A549 (cell line): Measurements from ENCODE around the gene ZHX3. TPM values are rescaled to one million over a fixed set of nuclear protein-coding genes. Genes with fewer than 3 reads are reported as not detected.

Experiments used
- ATAC-seq, 2 experiments: fragments of 200-7000 bp in 1 of 2; fragments of >200 bp in 1 of 2; cut with Nextera tagmentation in 1 of 2; cut with Tn5 transposase in 1 of 2; 3 replicates each; pipeline versions ENCODE4 v1.8.0 to v1.9.1; 2018 to 2020; ENCODE audit warnings: mild to moderate bottlenecking in 1 of 2, moderate library complexity in 1 of 2
- CTCF ChIA-PET: fragments of 300-600 bp; sonication (Branson Sonifier 250); formaldehyde crosslinking; extraction: SDS; loops from one replicate; lab custom pipeline; 2021; ENCODE audit warnings: antibody characterized with exemption, inconsistent platforms; lab: Yijun Ruan, JAX
- POLR2A ChIA-PET: fragments of 350-600 bp; formaldehyde crosslinking; extraction: SDS; loops from one replicate; lab custom pipeline; 2021; ENCODE audit warnings: antibody characterized with exemption, inconsistent platforms; lab: Yijun Ruan, JAX
- DNase-seq, 2 experiments: peaks; one replicate each; pipeline versions ENCODE4 v3.0.0 to v3.0.0-alpha.2; 2011 to 2016; ENCODE audit warnings: low read depth in 1 of 2, low spot score in 1 of 2
- FAIRE-seq: peaks from 2 replicates; lab custom pipeline; 2011; peaks lifted over from hg19 to GRCh38; lab: Jason Lieb, UNC
- H3K27ac ChIP-seq, 2 experiments: fragments of >200 bp; sonication (Bioruptor Twin); formaldehyde crosslinking; 3 replicates each; pipeline ENCODE4 v1.5.1; 2016 to 2017
- H3K4me1 ChIP-seq: fragments of >200 bp; sonication (Bioruptor Twin); formaldehyde crosslinking; 3 replicates; pipeline ENCODE4 v1.6.1; 2016
- H3K4me2 ChIP-seq: fragments of >200 bp; sonication (Bioruptor Twin); formaldehyde crosslinking; 3 replicates; pipeline ENCODE4 v1.6.1; 2016
- H3K4me3 ChIP-seq: fragments of >200 bp; sonication (Bioruptor Twin); formaldehyde crosslinking; 3 replicates; pipeline ENCODE4 v1.5.1; 2016
- H3K9me3 ChIP-seq: fragments of >200 bp; sonication (Bioruptor Twin); formaldehyde crosslinking; 3 replicates; pipeline ENCODE4 v1.6.1; 2016
- EHF ChIP-seq: fragments of 250-450 bp; sonication (Bioruptor Pico); IDR thresholded peaks from 2 replicates; pipeline ENCODE4 v1.5.0; 2020; ENCODE audit warnings: mild to moderate bottlenecking
- ESRRA ChIP-seq: fragments of 150-350 bp; IDR thresholded peaks from 2 replicates; pipeline ENCODE4 v1.6.1; 2014; ENCODE audit warnings: mild to moderate bottlenecking, low read length, borderline replicate concordance
- FOSL2 ChIP-seq, 2 experiments: fragments of 450-650 bp in 1 of 2; fragments of >200 bp in 1 of 2; sonication (Bioruptor Twin) in 1 of 2; formaldehyde crosslinking; IDR thresholded peaks; 2 replicates each; pipeline versions ENCODE4 v1.5.0 to v1.6.1; 2016 to 2020; ENCODE audit warnings: mild to moderate bottlenecking in 1 of 2, moderate library complexity in 1 of 2
- HOXB13 ChIP-seq: fragments of 250-450 bp; sonication (Bioruptor Pico); IDR thresholded peaks from 2 replicates; pipeline ENCODE4 v1.5.0; 2020; ENCODE audit warnings: low read depth, mild to moderate bottlenecking, moderate library complexity
- JUN ChIP-seq, 2 experiments: fragments of >200 bp; sonication (Bioruptor Twin); formaldehyde crosslinking; IDR thresholded peaks; 2 replicates in 1 of 2; 3 replicates in 1 of 2; pipeline ENCODE4 v1.6.1; 2016 to 2017
- KDM1A ChIP-seq: fragments of 200-600 bp; sonication (generic); IDR thresholded peaks from 2 replicates; pipeline ENCODE4 v1.6.1; 2016; ENCODE audit warnings: low read depth, mild to moderate bottlenecking
- MAFK ChIP-seq: fragments of 450-650 bp; IDR thresholded peaks from 2 replicates; pipeline ENCODE4 v1.6.1; 2014; ENCODE audit not compliant: partially characterized antibody
- MYC ChIP-seq: IDR thresholded peaks from 2 replicates; pipeline ENCODE4 v1.6.1; 2012; ENCODE audit warnings: mild to moderate bottlenecking, inconsistent platforms, low read length, improper control_type of control experiment, borderline replicate concordance
- PHF8 ChIP-seq: fragments of 200-600 bp; sonication (generic); IDR thresholded peaks from 2 replicates; pipeline ENCODE4 v1.6.1; 2016; ENCODE audit warnings: low read depth, mild to moderate bottlenecking, antibody characterized with exemption, moderate library complexity, borderline replicate concordance
- POLR2A ChIP-seq: IDR thresholded peaks from 2 replicates; pipeline ENCODE4 v1.6.1; 2012; ENCODE audit warnings: mild to moderate bottlenecking, low read length
- RFX5 ChIP-seq: fragments of 450-650 bp; IDR thresholded peaks from 2 replicates; pipeline ENCODE4 v1.7.1; 2014; ENCODE audit warnings: antibody characterized with exemption, mild to moderate bottlenecking, moderate library complexity
- RNF2 ChIP-seq: fragments of 200-600 bp; sonication (generic); IDR thresholded peaks from 2 replicates; pipeline ENCODE4 v1.6.1; 2016; ENCODE audit warnings: low read depth, mild to moderate bottlenecking, antibody characterized with exemption, moderate library complexity, borderline replicate concordance
- TFCP2L1 ChIP-seq: fragments of 250-450 bp; sonication (Bioruptor Pico); IDR thresholded peaks from 2 replicates; pipeline ENCODE4 v1.5.0; 2021; ENCODE audit warnings: mild to moderate bottlenecking
- TP53 ChIP-seq: fragments of 250-450 bp; sonication (Bioruptor Pico); IDR thresholded peaks from 2 replicates; pipeline ENCODE4 v1.5.0; 2021; ENCODE audit warnings: mild to moderate bottlenecking, moderate library complexity
- USF2 ChIP-seq: fragments of 450-650 bp; IDR thresholded peaks from 2 replicates; pipeline ENCODE4 v1.6.1; 2014; ENCODE audit warnings: antibody characterized with exemption
- ZFP36 ChIP-seq: fragments of 450-650 bp; IDR thresholded peaks from 2 replicates; pipeline ENCODE4 v1.6.1; 2014; ENCODE audit warnings: borderline replicate concordance; ENCODE audit not compliant: partially characterized antibody
- WGBS: methylation state at CpG from one replicate; pipeline ENCODE4 v1.1.6; 2017; ENCODE audit errors: missing lambda C conversion rate; 5-methylcytosine and 5-hydroxymethylcytosine counted together
- polyA plus RNA-seq, 4 experiments: library from polyadenylated mRNA; depleted of rRNA in 3 of 4; stranded (reverse); fragments of >200 nt; fragmentation: RNase III in 1 of 4; extraction: RNeasy Plus Mini Kit Qiagen cat#74134 plus additional on column Dnase treatment in 1 of 4; gene quantifications; 2 replicates in 3 of 4; 3 replicates in 1 of 4; pipeline ENCODE4 v1.2.3, GENCODE V29; 2011 to 2017
- TF ChIP-seq, protein P1 (sequence below): IDR thresholded peaks from 2 replicates; pipeline ENCODE4 v1.6.1; 2012
- TF ChIP-seq, protein P2 (sequence below): IDR thresholded peaks from 2 replicates; pipeline ENCODE4 v1.6.1; 2012; ENCODE audit warnings: low read depth, borderline replicate concordance
- TF ChIP-seq, protein P3 (sequence below): fragments of 200-600 bp; sonication (generic); IDR thresholded peaks from 2 replicates; pipeline ENCODE4 v1.6.1; 2016; ENCODE audit warnings: antibody characterized with exemption, mild to moderate bottlenecking, moderate library complexity

ZHX3 gene
- polyA plus RNA-seq, 2 of the 4 experiments (the other 2 are of a cell fraction): 3.6 to 4.1 TPM

GRCh38 chr20:41183391-41183790 is 134.1 kb downstream of the ZHX3 start:
- CTCF ChIA-PET: interaction anchor here (1.3 to 4.1 kb wide), 2 partner anchors 10 to 157 kb away, joined by 3 to 19 read pairs; partner anchors contain the start of gene LPIN3
- no peak for DNase-seq
- peaks cover under 1% of the 10 kb centered on the region; the same call in 1 of the 3 replicates for H3K4me1 ChIP-seq
- POLR2A ChIA-PET: no interaction called here
- no peak for TF ChIP-seq ESRRA
- TF ChIP-seq ZFP36: no peak
- TF ChIP-seq PHF8: no peak
- no peak for TF ChIP-seq MYC
- TF ChIP-seq, protein P1, sequence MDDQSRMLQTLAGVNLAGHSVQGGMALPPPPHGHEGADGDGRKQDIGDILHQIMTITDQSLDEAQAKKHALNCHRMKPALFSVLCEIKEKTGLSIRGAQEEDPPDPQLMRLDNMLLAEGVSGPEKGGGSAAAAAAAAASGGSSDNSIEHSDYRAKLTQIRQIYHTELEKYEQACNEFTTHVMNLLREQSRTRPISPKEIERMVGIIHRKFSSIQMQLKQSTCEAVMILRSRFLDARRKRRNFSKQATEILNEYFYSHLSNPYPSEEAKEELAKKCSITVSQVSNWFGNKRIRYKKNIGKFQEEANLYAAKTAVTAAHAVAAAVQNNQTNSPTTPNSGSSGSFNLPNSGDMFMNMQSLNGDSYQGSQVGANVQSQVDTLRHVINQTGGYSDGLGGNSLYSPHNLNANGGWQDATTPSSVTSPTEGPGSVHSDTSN: no peak
- no peak for TF ChIP-seq TFCP2L1
- TF ChIP-seq JUN (IDR thresholded peaks at IDR 0.05): no peak
- no peak for ATAC-seq
- H3K4me2 ChIP-seq: no peak overlapping the region
- FAIRE-seq: no peak
- 93% methylated on average over 6 of the region's 6 CpGs for WGBS
- no peak overlapping the region for H3K27ac ChIP-seq
- H3K4me3 ChIP-seq: no peak overlapping the region
- H3K9me3 ChIP-seq: peaks cover 2% of the 10 kb centered on the region; the same call in 2 of the 3 replicates

GRCh38 chr20:41182296-41183212 is 135.0 kb downstream of the ZHX3 start:
- ChIA-PET POLR2A (no interaction called here), CTCF (interaction anchor here (1.0 to 4.1 kb wide), 4 partner anchors 9 to 158 kb away, joined by 3 to 19 read pairs (median 8); partner anchors contain the start of gene LPIN3)
- H3K4me1 ChIP-seq: peaks cover 9% of the 10 kb centered on the region; the same call in 2 of the 3 replicates
- TF ChIP-seq KDM1A (no peak), RNF2 (no peak), USF2 (no peak), MAFK (no peak), ESRRA (no peak), FOSL2 (IDR thresholded peaks at IDR 0.05) (no peak), FOSL2 (CRISPR knock-in tag; IDR thresholded peaks at IDR 0.05) (no peak), MYC (no peak), TP53 (no peak), RFX5 (no peak), POLR2A (no peak), EHF (CRISPR knock-in tag) (no peak), HOXB13 (no peak), TFCP2L1 (no peak)
- TF ChIP-seq, protein P2, sequence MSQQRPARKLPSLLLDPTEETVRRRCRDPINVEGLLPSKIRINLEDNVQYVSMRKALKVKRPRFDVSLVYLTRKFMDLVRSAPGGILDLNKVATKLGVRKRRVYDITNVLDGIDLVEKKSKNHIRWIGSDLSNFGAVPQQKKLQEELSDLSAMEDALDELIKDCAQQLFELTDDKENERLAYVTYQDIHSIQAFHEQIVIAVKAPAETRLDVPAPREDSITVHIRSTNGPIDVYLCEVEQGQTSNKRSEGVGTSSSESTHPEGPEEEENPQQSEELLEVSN: no peak
- TF ChIP-seq, protein P3, sequence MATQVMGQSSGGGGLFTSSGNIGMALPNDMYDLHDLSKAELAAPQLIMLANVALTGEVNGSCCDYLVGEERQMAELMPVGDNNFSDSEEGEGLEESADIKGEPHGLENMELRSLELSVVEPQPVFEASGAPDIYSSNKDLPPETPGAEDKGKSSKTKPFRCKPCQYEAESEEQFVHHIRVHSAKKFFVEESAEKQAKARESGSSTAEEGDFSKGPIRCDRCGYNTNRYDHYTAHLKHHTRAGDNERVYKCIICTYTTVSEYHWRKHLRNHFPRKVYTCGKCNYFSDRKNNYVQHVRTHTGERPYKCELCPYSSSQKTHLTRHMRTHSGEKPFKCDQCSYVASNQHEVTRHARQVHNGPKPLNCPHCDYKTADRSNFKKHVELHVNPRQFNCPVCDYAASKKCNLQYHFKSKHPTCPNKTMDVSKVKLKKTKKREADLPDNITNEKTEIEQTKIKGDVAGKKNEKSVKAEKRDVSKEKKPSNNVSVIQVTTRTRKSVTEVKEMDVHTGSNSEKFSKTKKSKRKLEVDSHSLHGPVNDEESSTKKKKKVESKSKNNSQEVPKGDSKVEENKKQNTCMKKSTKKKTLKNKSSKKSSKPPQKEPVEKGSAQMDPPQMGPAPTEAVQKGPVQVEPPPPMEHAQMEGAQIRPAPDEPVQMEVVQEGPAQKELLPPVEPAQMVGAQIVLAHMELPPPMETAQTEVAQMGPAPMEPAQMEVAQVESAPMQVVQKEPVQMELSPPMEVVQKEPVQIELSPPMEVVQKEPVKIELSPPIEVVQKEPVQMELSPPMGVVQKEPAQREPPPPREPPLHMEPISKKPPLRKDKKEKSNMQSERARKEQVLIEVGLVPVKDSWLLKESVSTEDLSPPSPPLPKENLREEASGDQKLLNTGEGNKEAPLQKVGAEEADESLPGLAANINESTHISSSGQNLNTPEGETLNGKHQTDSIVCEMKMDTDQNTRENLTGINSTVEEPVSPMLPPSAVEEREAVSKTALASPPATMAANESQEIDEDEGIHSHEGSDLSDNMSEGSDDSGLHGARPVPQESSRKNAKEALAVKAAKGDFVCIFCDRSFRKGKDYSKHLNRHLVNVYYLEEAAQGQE: no peak
- 89% methylated on average over 8 of the region's 10 CpGs for WGBS
- no peak overlapping the region for H3K4me2 ChIP-seq
- H3K27ac ChIP-seq: no peak overlapping the region
- ATAC-seq (peak in 1 of 2 experiments; percentile 14; a peak in 1 of 6 replicates), FAIRE-seq (no peak), DNase-seq (no peak)
- no peak overlapping the region for H3K4me3 ChIP-seq
- peaks cover 2% of the 10 kb centered on the region; the same call in 1 of the 3 replicates for H3K9me3 ChIP-seq
